GM21390 (cell line): ENCODE results near the gene SCAMP5.

Source experiments
- ATAC-seq: cut with Tn5 transposase; IDR thresholded peaks from one replicate; pipeline ENCODE4 v1.9.1; 2021; ENCODE audit not compliant: unreplicated experiment

SCAMP5 gene

GRCh38 chr15:75021341-75021740 lies 26.0 kb downstream of the SCAMP5 start:
- no peak for ATAC-seq

GRCh38 chr15:75022783-75023180 lies 27.4 kb downstream of the SCAMP5 start:
- no peak for ATAC-seq

GRCh38 chr15:75023181-75023871 lies 28.0 kb downstream of the SCAMP5 start, which contains the start of gene PPCDC:
Gene PPCDC (plus strand): TSS chr15:75023590. CDS start chr15:75028319, 4,729 bp downstream.
- peak; percentile 85 for ATAC-seq

GRCh38 chr15:75023872-75024636 lies 28.7 kb downstream of the SCAMP5 start:
- no peak for ATAC-seq

GRCh38 chr15:75025107-75025506 lies 29.7 kb downstream of the SCAMP5 start:
- ATAC-seq, result no peak

DNA sequence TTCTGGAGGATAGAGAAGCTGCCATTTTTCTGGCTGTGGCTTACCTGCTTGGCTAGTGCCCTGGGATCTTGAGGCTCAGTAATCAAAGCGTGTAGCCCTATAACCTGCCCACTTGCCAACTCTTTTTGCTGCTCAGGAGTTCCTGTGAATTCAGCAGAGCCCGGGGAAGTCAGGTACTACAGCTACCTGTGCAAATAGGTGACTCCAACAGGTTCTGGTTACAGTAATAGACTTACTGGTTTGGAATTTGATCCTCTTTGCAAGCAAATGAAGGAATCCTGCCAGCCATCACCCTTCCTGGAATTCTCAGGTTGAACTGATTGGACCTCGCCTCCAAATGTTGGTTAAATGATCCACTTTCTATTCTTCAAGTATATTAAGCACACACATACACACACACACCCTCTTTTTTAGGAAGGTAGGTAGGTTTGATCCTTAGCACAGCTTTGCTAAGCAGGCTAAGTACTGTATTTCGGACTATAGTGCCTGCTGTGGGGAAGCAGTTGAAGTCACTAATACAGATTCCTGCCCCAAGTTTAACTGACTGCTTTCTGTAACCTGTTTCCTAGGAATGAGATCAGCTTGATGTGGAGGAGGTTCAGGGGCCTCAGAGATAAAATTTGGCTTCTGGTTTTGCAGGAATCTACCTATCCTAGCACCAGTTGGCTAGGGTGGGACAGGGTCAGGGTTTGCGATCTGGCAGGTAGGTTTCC lies 30.3 kb downstream of the SCAMP5 start:
- no peak for ATAC-seq

DNA sequence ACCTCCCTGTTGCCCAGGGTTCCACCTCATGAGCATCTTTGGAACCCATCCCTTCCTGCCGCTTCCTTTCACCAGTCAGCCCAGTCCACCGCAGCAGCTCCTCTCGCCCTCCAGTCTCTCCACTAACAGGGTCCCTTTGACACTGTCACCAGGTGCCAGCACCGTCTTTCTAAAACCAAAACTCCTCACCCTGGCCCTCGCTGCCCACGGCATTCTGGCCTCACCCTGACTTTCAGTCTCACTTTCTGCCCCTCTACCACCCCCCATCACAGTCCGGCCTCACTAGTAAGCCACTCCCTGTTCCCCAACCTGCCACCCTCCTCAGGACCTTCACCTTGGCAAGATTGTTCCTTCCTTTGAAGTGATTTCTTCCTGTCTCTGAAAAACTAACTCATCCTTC lies 32.2 kb downstream of the SCAMP5 start:
- no peak for ATAC-seq

GRCh38 chr15:75028991-75029377 lies 33.6 kb downstream of the SCAMP5 start:
- no peak for ATAC-seq

- peak; percentile 70 for ATAC-seq
These were observed 34.1 kb downstream of the SCAMP5 start for GRCh38 chr15:75029378-75030022.

DNA sequence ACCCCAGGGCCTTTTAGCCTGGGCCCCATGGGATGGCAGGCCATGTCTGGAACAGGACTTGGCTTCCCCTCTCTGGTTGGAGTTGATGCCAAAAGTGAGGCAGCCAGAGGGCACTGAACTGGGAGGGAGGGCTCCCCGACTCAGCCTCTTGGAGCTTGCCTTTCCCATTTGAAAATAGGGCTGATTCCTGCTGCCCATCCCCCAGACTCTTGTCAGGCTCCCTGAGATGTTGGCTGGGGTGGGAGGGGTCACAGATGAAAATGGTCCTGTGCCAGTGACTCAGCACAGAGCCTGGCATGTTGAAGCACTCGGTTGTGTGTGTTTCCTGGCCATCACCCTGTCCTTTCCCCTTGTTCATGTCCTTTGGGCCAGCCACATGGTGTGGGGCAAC lies 34.7 kb downstream of the SCAMP5 start:
- ATAC-seq, result no peak

DNA sequence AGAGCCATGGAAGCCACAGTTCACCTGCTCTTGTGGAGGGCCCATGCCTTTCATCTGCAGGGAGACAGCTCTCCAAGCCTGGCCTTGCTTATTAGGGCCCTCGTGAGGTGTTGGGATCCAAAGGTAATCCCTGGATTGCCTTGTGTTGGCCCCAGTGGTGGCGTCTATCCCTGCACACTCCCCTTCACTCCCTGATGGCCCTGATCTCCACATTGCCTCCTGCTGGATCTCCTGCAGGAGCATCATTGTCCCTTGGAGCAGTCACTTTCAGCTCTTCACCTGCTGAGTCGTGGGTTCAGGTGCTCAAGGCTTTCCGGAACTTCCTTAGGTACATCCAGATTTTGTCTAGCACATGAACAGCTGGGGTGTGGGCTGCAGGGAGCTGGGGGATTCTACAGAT lies 35.1 kb downstream of the SCAMP5 start:
- ATAC-seq, result no peak

- ATAC-seq, result no peak
These were observed 36.5 kb downstream of the SCAMP5 start for GRCh38 chr15:75031848-75032247.

- no peak for ATAC-seq
These were observed 37.0 kb downstream of the SCAMP5 start for GRCh38 chr15:75032395-75032794.

DNA sequence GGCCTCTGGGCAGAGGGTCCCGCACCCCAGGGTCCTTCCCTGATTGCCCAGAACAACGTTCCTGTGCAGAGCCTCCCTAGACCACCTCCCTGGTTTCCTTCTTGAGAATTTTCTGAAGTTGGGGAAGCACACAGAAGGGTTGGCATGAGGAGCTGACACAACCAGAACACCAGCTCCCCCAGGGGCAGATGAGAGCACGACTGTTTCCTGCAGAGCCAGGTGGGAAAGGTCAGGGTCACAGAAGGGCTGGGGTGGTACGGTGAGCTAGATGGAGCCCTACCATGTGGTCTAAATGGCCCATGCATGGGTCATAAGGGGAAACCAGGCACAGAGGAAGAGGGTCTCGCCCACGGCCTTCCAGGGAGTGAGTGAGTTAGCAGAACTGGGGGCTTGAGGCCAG lies 38.4 kb downstream of the SCAMP5 start:
- no peak for ATAC-seq

DNA sequence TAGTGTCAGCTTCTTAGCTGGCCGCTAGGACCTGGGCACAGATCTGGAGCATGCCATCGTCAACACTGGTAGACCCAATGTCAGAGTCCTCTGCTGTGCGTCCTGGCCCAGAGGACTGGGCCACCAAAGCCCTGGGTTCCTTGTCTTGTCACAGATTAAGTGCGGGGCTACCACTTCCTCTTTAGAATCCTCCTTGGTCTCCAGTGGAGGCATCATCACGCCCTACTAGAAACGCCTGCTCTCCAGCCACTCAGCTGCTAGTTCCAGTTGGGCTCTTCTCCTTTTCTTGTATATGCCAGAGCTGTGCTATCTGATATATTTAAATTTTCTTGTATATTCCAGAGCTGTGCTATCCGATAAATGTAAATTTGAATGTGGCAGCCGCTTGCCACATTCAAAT lies 39.3 kb downstream of the SCAMP5 start:
- no peak for ATAC-seq

DNA sequence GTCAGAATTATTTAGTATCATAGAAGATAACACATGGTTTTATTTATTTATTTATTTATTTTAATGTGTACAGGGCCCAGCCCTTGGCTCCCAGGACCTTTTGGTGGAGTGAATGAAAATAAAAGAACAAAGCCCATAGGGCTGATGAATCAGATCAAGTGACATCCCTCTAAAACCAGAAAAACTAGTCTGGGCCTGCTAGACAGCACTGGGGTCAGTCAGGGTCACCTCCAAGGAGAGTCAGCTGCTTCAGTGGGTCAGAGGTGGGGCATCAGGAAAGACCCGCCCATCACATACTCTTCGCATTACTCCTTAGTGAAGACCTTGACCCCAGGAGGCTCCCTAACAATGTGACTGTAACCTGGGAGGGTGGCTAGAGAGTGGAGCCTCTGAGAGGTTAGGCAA lies 40.9 kb downstream of the SCAMP5 start:
- ATAC-seq, result no peak

DNA sequence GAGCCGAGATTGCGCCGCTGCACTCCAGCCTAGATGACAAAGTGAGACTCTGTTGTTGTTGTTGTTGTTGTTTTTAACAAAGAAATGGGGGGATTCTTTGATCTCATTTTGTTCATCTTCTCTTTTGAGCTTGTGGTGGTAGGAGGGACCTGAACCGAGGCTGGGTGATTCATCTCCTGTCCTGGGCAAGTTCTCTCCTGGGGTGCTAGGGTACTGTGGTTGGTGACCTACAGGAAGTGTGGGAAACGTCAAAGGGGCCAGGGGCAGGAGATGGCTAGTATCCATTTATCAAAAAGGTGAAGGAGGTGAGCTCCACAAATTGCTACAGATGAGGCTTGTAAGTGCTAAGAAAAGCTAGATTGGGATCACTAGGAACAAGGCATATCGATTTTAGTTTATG lies 42.3 kb downstream of the SCAMP5 start:
- ATAC-seq, result no peak

DNA sequence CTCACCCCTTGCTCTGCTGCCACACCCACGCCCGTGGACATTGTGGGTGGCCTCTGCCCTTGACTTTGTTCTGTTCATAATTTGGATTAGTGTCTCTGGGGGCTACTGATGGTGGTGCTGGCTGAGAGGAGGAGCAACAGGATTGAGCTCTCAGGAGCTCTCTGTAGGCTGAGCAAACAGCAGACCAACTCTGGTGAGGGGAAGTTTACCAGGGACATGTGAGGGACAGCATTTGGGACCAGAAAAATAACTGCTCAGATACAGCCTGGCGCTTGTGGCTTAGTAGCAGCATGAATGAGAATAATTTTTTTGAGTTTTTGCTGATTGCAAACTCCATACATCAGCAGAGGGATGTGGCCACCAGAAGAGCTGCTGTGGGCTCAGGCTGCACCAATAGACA lies 42.9 kb downstream of the SCAMP5 start:
- ATAC-seq, result no peak

- ATAC-seq, result peak; percentile 65
These were observed 47.6 kb downstream of the SCAMP5 start for GRCh38 chr15:75042730-75043508.

DNA sequence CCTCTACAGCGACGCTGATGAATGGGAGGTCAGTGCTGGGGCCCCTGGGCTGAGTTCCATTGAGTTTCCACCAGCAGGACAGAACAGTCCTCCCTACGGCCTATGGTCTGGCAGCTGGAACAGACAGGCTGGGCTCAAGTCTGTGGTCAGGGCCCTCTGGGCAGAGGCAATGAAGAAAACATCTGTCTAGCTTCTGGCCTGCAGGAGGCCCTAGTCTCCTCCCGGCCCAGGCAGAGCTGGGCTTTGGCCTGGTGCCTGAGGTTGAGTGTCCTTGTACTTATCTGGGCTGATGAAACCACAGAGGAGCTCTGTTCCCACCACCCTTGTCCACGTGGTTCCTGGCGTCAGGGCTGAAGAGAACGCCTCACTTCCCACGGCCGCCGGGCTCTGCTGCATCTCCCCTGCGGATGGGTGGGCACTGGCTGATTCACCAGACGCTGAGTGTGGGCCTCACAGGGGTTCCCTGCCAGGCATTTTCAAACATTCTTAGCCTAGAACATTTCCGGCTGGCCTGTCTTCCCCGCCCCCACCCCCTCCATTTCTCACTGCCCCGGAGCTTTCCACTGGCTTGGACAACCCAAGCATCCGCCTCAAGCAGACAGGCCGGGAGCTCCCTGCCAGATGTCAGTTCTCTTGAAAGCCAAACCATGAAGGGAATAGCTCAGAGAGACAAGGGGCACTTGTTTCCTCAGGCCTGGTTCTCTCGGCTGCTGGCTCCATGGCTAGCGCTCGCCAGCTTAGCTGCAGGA lies 48.3 kb downstream of the SCAMP5 start:
- peak; percentile 21 for ATAC-seq
